Endothelial cell of umbilical vein (primary cell): ENCODE data around the gene PPP1R9A. TPM values are rescaled to one million over a fixed set of nuclear protein-coding genes. Genes with fewer than 3 reads are reported as not detected.

Source experiments
- BruUV-seq: library from RNA; stranded (reverse); fragments of 400-500 nt; replicated peaks from 2 replicates; lab custom pipeline; 2021; lab: Mats Ljungman, UMichigan
- CTCF ChIA-PET: fragments of 300-600, 350-600 bp; sonication (Branson Sonifier 250); formaldehyde crosslinking; loops from one replicate; lab custom pipeline; 2021; ENCODE audit warnings: antibody characterized with exemption, inconsistent platforms; lab: Charles Lee
- POLR2A ChIA-PET: fragments of 300-600, 350-600 bp; sonication (Branson Sonifier 250); formaldehyde crosslinking; loops from one replicate; lab custom pipeline; 2021; ENCODE audit warnings: antibody characterized with exemption, inconsistent platforms; lab: Charles Lee
- DNase-seq: peaks from one replicate; pipeline ENCODE4 v3.0.0-alpha.2; 2011; ENCODE audit warnings: low read depth, low spot score
- FAIRE-seq: peaks from 2 replicates; lab custom pipeline; 2011; peaks lifted over from hg19 to GRCh38; lab: Jason Lieb, UNC
- H2AFZ ChIP-seq: 2 replicates; pipeline ENCODE4 v1.6.0; 2012; ENCODE audit warnings: low read depth, low read length, control low read depth, inconsistent platforms
- H3K27ac ChIP-seq: 2 replicates; pipeline ENCODE4 v1.5.1; 2011; ENCODE audit warnings: low read depth, mild to moderate bottlenecking, control low read depth, low read length, moderate library complexity; ENCODE audit not compliant: insufficient read depth
- H3K27me3 ChIP-seq, 2 experiments: 2 replicates each; pipeline versions ENCODE4 v1.6.0 to v1.6.1; 2011; ENCODE audit warnings: low read length in 2 of 2, mixed read lengths in 1 of 2; ENCODE audit not compliant: control insufficient read depth in 2 of 2, insufficient read depth in 2 of 2
- H3K36me3 ChIP-seq, 2 experiments: 2 replicates in 1 of 2; 3 replicates in 1 of 2; pipeline ENCODE4 v1.5.1; 2011; ENCODE audit warnings: low read length in 2 of 2, mild to moderate bottlenecking in 1 of 2, moderate library complexity in 1 of 2; ENCODE audit not compliant: control insufficient read depth in 2 of 2, insufficient read depth in 2 of 2; ENCODE audit errors: extremely low read depth in 1 of 2
- H3K4me1 ChIP-seq: 3 replicates; pipeline ENCODE4 v1.5.1; 2011; ENCODE audit warnings: mild to moderate bottlenecking, low read length; ENCODE audit not compliant: control insufficient read depth, insufficient read depth; ENCODE audit errors: extremely low read depth
- H3K4me2 ChIP-seq: 2 replicates; pipeline ENCODE4 v1.6.1; 2011; ENCODE audit warnings: low read length, control low read depth, mixed read lengths; ENCODE audit not compliant: insufficient read depth
- H3K4me3 ChIP-seq, 3 experiments: fragments of 200-600 bp in 1 of 3; sonication (generic), shearing (Covaris generic) in 1 of 3; replicated peaks in 1 of 3; 2 replicates each; pipeline ENCODE4 v1.5.1; 2011 to 2016; ENCODE audit warnings: control low read depth in 3 of 3, low read length in 3 of 3, mild to moderate bottlenecking in 2 of 3, inconsistent platforms in 1 of 3, low read depth in 1 of 3, moderate library complexity in 1 of 3; ENCODE audit not compliant: insufficient read depth in 1 of 3
- H3K79me2 ChIP-seq: 2 replicates; pipeline ENCODE4 v1.6.0; 2012; ENCODE audit warnings: low read length, inconsistent platforms; ENCODE audit not compliant: control insufficient read depth, insufficient read depth
- H3K9ac ChIP-seq: replicated peaks from 2 replicates; pipeline ENCODE3; 2011; ENCODE audit warnings: low read length, control low read depth; ENCODE audit not compliant: insufficient read depth; ENCODE audit errors: extremely low read depth
- H3K9me1 ChIP-seq: replicated peaks from 3 replicates; pipeline ENCODE4 v1.6.0; 2011; ENCODE audit warnings: mild to moderate bottlenecking, low read length; ENCODE audit not compliant: control insufficient read depth, insufficient read depth; ENCODE audit errors: extremely low read depth
- H3K9me3 ChIP-seq: replicated peaks from 2 replicates; pipeline ENCODE4 v1.5.1; 2012; ENCODE audit warnings: low read length, inconsistent platforms; ENCODE audit not compliant: control insufficient read depth, insufficient read depth
- H4K20me1 ChIP-seq: replicated peaks from 2 replicates; pipeline ENCODE3; 2011; ENCODE audit warnings: mild to moderate bottlenecking, low read length; ENCODE audit not compliant: control insufficient read depth, insufficient read depth; ENCODE audit errors: extremely low read depth
- CTCF ChIP-seq, 2 donors: IDR thresholded peaks; 1 replicate in 1 of 2; 2 replicates in 1 of 2; pipeline ENCODE4 v1.5.1; 2011; ENCODE audit warnings: low read length in 2 of 2, mild to moderate bottlenecking in 2 of 2, moderate library complexity in 2 of 2, control low read depth in 1 of 2, inconsistent platforms in 1 of 2, low read depth in 1 of 2; ENCODE audit not compliant: insufficient read depth in 1 of 2; ENCODE audit errors: extremely low read depth in 1 of 2
- EZH2 ChIP-seq: IDR thresholded peaks from 2 replicates; pipeline ENCODE4 v1.6.1; 2012; ENCODE audit warnings: borderline replicate concordance, low read depth, mild to moderate bottlenecking, moderate library complexity, low read length, inconsistent platforms; ENCODE audit not compliant: severe bottlenecking
- FOS ChIP-seq: IDR thresholded peaks from 2 replicates; pipeline ENCODE4 v1.6.1; 2011; ENCODE audit warnings: mild to moderate bottlenecking, low read length, moderate library complexity, borderline replicate concordance; ENCODE audit not compliant: insufficient read depth
- GATA2 ChIP-seq: IDR thresholded peaks from 2 replicates; pipeline ENCODE4 v1.7.0; 2011; ENCODE audit warnings: low read depth, mild to moderate bottlenecking, moderate library complexity, mixed read lengths, low read length; ENCODE audit not compliant: insufficient read length, insufficient read depth
- JUN ChIP-seq: IDR thresholded peaks from 2 replicates; pipeline ENCODE4 v1.6.1; 2011; ENCODE audit warnings: borderline replicate concordance, low read depth; ENCODE audit not compliant: insufficient read length, insufficient read depth
- MYC ChIP-seq: IDR thresholded peaks from one replicate; pipeline ENCODE4 v1.6.1; 2011; ENCODE audit warnings: mild to moderate bottlenecking, low read depth, low read length
- POLR2A ChIP-seq: IDR thresholded peaks from 2 replicates; pipeline ENCODE4 v1.6.1; 2012; ENCODE audit warnings: low read depth, mild to moderate bottlenecking, control low read depth, low read length
- dilution Hi-C: fragments of 300-500 bp; cut with MboI; formaldehyde crosslinking; loops from one replicate; pipeline ENCODE4 v1.15.0; 2019; ENCODE audit warnings: low sequenced_read_pairs; ENCODE audit not compliant: extremely low pct_ligation_motif_present
- intact Hi-C: fragments of 100-400 bp; cut with micrococcal nuclease; formaldehyde crosslinking; loops from one replicate; pipeline ENCODE4 v1.10.0; 2022
- polyA plus RNA-seq, 4 experiments: library from polyadenylated mRNA; depleted of rRNA in 3 of 4; stranded (reverse) in 3 of 4; unstranded in 1 of 4; fragments of >200 nt; gene quantifications; 2 replicates each; pipeline versions ENCODE4 v1.2.1 to v1.2.3, GENCODE V29; 2011 to 2012; ENCODE audit warnings: missing spikeins in 1 of 4
- total RNA-seq: library from RNA; stranded (reverse); gene quantifications from 2 replicates; pipeline ENCODE4 v1.2.3, GENCODE V29; 2021
- TF ChIP-seq, protein P1 (sequence below): IDR thresholded peaks from 2 replicates; pipeline ENCODE4 v1.6.1; 2011; ENCODE audit not compliant: insufficient read depth, insufficient read length

Gene PPP1R9A
- total and polyA plus RNA-seq, 2 donors (not counting 3 experiments of a cell fraction or from before 2014, with no cell fraction given), result 0.50 to 3.0 TPM

DNA sequence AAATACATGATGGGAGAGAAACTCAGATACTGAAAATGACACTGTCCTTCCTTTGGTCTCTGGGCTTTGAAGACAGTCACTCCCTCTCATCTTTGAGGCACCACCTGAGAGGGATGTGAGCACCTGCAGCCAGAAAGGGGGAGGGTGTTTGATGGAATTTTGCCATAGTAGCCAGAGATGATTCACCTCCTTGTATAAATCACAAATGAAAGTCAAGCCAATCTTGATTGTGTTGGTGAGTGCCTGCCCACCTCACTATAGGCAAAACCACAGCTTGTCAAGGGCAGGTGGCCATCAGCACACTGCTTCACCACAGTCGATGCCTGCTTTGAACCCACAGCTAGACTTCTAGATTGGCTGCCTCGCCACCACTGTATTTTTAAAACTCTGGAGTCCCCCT, 368.7 kb downstream of the PPP1R9A start:
- CTCF ChIA-PET, result no interaction called here
- FAIRE-seq (no peak), DNase-seq (no peak)
- dilution Hi-C loops (no loop called here), intact Hi-C loops (no loop called here)
- BruUV-seq, result no TSS peak
- Histone ChIP-seq H3K4me1 (no peaks in the 10 kb centered on the region), H2AFZ (no peak overlapping the region), H3K79me2 (no peaks in the 10 kb centered on the region), H3K9me3 (no peaks in the 10 kb centered on the region), H3K4me3 (no peak overlapping the region), H3K36me3 (no peaks in the 10 kb centered on the region), H3K27ac (no peak overlapping the region), H3K9ac (no peak overlapping the region), H3K9me1 (no peaks in the 10 kb centered on the region), H4K20me1 (no peaks in the 10 kb centered on the region), H3K4me2 (no peak overlapping the region), H3K27me3 (no peaks in the 10 kb centered on the region)
- POLR2A ChIA-PET, result no interaction called here
- no peak for TF ChIP-seq EZH2
- TF ChIP-seq GATA2, result no peak
- TF ChIP-seq CTCF (IDR thresholded peaks at IDR 0.05; ENCODE audit: extremely low read depth in 1 of 2, insufficient read depth in 1 of 2, low read depth in 1 of 2, low read length in 2 of 2), result no peak
- no peak for TF ChIP-seq MYC
- TF ChIP-seq FOS, result no peak
- no peak for TF ChIP-seq POLR2A
- TF ChIP-seq JUN, result no peak
- TF ChIP-seq, protein P1, sequence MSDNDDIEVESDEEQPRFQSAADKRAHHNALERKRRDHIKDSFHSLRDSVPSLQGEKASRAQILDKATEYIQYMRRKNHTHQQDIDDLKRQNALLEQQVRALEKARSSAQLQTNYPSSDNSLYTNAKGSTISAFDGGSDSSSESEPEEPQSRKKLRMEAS, result no peak
